OCI-LY3 (cell line): Measurements from ENCODE around the gene STK33.
A peak's percentile ranks its signal among the peaks of the same experiment; 100 is the strongest.

ENCODE experiments used
- H2AFZ ChIP-seq: fragments of 200-600, 300-600 bp; shearing (Covaris generic); 2 replicates; pipeline ENCODE4 v1.6.0; 2014; ENCODE audit warnings: antibody characterized with exemption, low read depth, low read length
- H3K27ac ChIP-seq: fragments of 200-600, 300-600 bp; sonication (generic); 2 replicates; pipeline ENCODE4 v1.5.1; 2014; ENCODE audit warnings: mild to moderate bottlenecking, low read length, moderate library complexity, mixed read lengths
- H3K27me3 ChIP-seq: fragments of 200-600, 300-600 bp; sonication (generic); 2 replicates; pipeline ENCODE4 v1.6.1; 2014; ENCODE audit warnings: low read depth, low read length, mixed read lengths
- H3K36me3 ChIP-seq: fragments of 200-600, 300-600 bp; sonication (generic); replicated peaks from 2 replicates; pipeline ENCODE3; 2014; ENCODE audit warnings: low read depth, low read length, mixed read lengths
- H3K4me1 ChIP-seq: fragments of 300-600, 200-600 bp; sonication (generic); 2 replicates; pipeline ENCODE4 v1.6.1; 2014; ENCODE audit warnings: low read length, mixed read lengths
- H3K4me2 ChIP-seq: fragments of 200-600, 300-600 bp; sonication (generic); 2 replicates; pipeline ENCODE4 v1.6.1; 2014; ENCODE audit warnings: low read length, mixed read lengths
- H3K4me3 ChIP-seq: fragments of 300-600, 200-600 bp; sonication (generic); 2 replicates; pipeline ENCODE4 v1.5.1; 2014; ENCODE audit warnings: antibody characterized with exemption, mild to moderate bottlenecking, low read length, moderate library complexity
- H3K79me2 ChIP-seq: fragments of 300-600, 200-600 bp; shearing (Covaris generic); 2 replicates; pipeline ENCODE4 v1.6.1; 2014; ENCODE audit warnings: mild to moderate bottlenecking, low read length, mixed read lengths
- H3K9ac ChIP-seq: fragments of 300-600, 200-600 bp; shearing (Covaris generic); 2 replicates; pipeline ENCODE4 v1.6.0; 2014; ENCODE audit warnings: mild to moderate bottlenecking, low read length, moderate library complexity
- H3K9me3 ChIP-seq: fragments of 200-600, 300-600 bp; shearing (Covaris generic); 2 replicates; pipeline ENCODE4 v1.6.1; 2014; ENCODE audit warnings: low read length, mixed read lengths; ENCODE audit not compliant: insufficient read depth
- H4K20me1 ChIP-seq: fragments of 200-600, 300-600 bp; sonication (generic); 2 replicates; pipeline ENCODE4 v1.6.1; 2016; ENCODE audit warnings: low read length, mixed read lengths; ENCODE audit not compliant: insufficient read depth
- CTCF ChIP-seq: fragments of 200-600, 300-600 bp; sonication (generic); IDR thresholded peaks from 2 replicates; pipeline ENCODE4 v1.5.1; 2014; ENCODE audit warnings: antibody characterized with exemption, low read length, low read depth
- EZH2phosphoT487 ChIP-seq: fragments of 200-600 bp; shearing (Covaris generic); IDR thresholded peaks from 2 replicates; pipeline ENCODE4 v1.6.1; 2018; ENCODE audit warnings: antibody characterized with exemption, mixed run types, low read depth

Gene STK33

DNA sequence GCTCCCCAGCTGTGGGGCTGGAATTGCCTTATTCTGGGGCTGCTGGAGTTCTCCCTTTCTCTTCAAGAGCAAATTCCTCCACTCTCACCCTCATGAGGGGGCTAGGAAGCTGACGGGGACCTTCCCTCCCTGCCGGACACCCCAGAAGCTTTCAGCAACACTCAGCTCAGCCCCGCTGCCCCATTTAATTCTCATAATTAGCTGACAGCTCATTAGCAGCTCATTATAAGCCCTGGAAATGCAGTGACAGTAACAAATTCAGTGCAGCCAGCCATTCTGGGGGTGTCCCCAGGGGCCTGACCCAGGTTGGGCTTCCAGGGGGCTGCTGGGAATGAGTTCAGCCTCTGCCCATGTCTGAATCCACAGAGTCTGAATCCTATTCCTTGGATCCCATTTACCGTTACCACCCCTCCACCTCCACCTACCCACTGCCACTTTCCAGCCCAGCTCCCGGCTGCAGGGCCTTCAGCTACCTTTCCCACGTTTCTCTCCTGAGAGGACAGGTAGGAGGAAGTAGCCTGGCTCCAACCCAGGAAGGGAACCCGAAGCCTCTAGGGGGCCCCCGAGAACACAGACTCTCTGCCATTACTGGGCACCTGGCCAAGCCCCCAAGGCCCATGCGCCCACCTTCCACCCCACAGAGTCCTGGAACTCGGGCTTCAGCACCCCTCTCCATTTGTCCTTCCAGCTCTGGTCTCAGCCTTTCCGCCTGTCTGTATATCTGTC lies 228.6 kb downstream of the STK33 start:
- H4K20me1 ChIP-seq = no peaks in the 10 kb centered on the region
- no peaks in the 10 kb centered on the region for H3K36me3 ChIP-seq
- no peaks in the 10 kb centered on the region for H3K9me3 ChIP-seq
- H3K4me3 ChIP-seq = no peak overlapping the region
- no peaks in the 10 kb centered on the region for H3K27me3 ChIP-seq
- TF ChIP-seq CTCF = peak; percentile 55
- TF ChIP-seq EZH2phosphoT487 = no peak
- no peak overlapping the region for H3K4me2 ChIP-seq
- peaks cover 4% of the 10 kb centered on the region; the same call in 1 of the 2 replicates for H3K4me1 ChIP-seq
- no peak overlapping the region for H3K27ac ChIP-seq
- H3K9ac ChIP-seq = no peak overlapping the region
- H2AFZ ChIP-seq = no peak overlapping the region
- no peaks in the 10 kb centered on the region for H3K79me2 ChIP-seq

- Histone ChIP-seq H2AFZ (no peak overlapping the region), H3K27me3 (no peaks in the 10 kb centered on the region), H4K20me1 (no peaks in the 10 kb centered on the region), H3K9ac (no peak overlapping the region), H3K4me3 (no peak overlapping the region), H3K4me1 (peaks cover 4% of the 10 kb centered on the region; the same call in 1 of the 2 replicates), H3K4me2 (no peak overlapping the region), H3K79me2 (no peaks in the 10 kb centered on the region), H3K36me3 (no peaks in the 10 kb centered on the region), H3K27ac (no peak overlapping the region), H3K9me3 (no peaks in the 10 kb centered on the region)
- no peak for TF ChIP-seq CTCF
- TF ChIP-seq EZH2phosphoT487 = no peak
Observed at GRCh38 chr11:8363921-8364320, 230.1 kb downstream of the STK33 start.

GRCh38 chr11:8362899-8363298 lies 231.1 kb downstream of the STK33 start:
- Histone ChIP-seq H2AFZ (no peak overlapping the region), H3K9ac (no peak overlapping the region), H4K20me1 (no peaks in the 10 kb centered on the region), H3K27me3 (no peaks in the 10 kb centered on the region), H3K36me3 (no peaks in the 10 kb centered on the region), H3K4me3 (no peak overlapping the region), H3K9me3 (no peaks in the 10 kb centered on the region), H3K4me2 (no peak overlapping the region), H3K4me1 (peaks cover 4% of the 10 kb centered on the region; the same call in 1 of the 2 replicates), H3K79me2 (no peaks in the 10 kb centered on the region), H3K27ac (no peak overlapping the region)
- TF ChIP-seq CTCF (no peak), EZH2phosphoT487 (no peak)

- no peak overlapping the region for H3K9ac ChIP-seq
- H3K4me2 ChIP-seq = no peak overlapping the region
- no peaks in the 10 kb centered on the region for H3K27me3 ChIP-seq
- no peak for TF ChIP-seq CTCF
- no peak for TF ChIP-seq EZH2phosphoT487
- H3K36me3 ChIP-seq = no peaks in the 10 kb centered on the region
- no peaks in the 10 kb centered on the region for H4K20me1 ChIP-seq
- H3K27ac ChIP-seq = no peak overlapping the region
- H3K79me2 ChIP-seq = no peaks in the 10 kb centered on the region
- H2AFZ ChIP-seq = no peak overlapping the region
- H3K4me3 ChIP-seq = no peak overlapping the region
- H3K9me3 ChIP-seq = no peaks in the 10 kb centered on the region
- peaks cover 4% of the 10 kb centered on the region; the same call in 1 of the 2 replicates for H3K4me1 ChIP-seq
Observed at GRCh38 chr11:8362491-8362890, 231.5 kb downstream of the STK33 start.
